GM18907 (cell line): Measurements from ENCODE around the gene ARRB1.
"Not testable (repeated sequence)": the region's sequence is repeated elsewhere in the genome, so short reads cannot be mapped to it uniquely, and the experiment has no call there.

Source experiments
- ATAC-seq: cut with Tn5 transposase; IDR thresholded peaks from one replicate; pipeline ENCODE4 v1.9.1; 2021; ENCODE audit warnings: mild to moderate bottlenecking, moderate library complexity; ENCODE audit not compliant: unreplicated experiment

Gene ARRB1

DNA sequence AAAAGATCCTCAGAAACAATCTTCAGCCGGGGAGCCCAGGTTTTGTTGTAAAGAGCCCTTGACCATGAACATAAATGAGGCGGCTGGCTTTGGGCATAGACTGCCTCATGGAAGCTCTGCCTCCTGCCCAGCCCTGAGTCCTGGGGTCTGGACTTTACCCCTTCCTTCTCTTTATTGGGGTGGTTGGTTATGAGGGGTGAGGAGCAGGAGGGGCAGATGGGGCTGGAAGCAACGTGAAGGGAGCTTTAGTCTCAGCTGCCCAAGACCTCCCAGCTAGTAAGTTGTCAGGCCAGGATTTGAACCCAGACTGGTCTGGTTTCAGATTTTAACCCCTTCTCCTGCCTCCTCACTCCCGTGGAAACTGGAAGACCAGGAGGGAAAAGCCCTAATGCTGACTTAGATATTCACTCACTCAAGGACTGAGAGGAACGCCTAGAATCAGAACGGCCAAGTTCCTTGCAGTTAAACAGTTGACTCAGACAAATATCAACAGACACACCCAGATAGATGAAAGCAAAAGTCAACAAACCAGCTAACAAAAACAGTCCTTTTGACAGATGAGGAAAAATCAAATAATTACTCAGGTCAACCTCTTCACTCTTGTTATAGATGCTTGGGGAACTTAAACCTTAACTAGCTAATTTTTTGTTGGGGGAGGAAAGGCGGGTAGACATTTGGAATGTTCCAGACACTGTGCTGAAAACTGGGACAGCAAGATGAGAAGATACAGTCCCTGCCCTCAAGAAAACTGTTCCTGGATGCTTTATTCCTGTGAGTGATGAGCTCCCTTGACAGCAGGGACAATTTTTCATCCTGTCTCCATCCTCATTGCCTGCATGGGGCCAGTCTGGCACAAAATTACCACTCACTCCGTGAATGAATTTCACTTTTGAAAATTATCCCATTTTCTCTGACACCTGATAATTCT lies 20.8 kb upstream of the ARRB1 start:
- ATAC-seq: no peak

DNA sequence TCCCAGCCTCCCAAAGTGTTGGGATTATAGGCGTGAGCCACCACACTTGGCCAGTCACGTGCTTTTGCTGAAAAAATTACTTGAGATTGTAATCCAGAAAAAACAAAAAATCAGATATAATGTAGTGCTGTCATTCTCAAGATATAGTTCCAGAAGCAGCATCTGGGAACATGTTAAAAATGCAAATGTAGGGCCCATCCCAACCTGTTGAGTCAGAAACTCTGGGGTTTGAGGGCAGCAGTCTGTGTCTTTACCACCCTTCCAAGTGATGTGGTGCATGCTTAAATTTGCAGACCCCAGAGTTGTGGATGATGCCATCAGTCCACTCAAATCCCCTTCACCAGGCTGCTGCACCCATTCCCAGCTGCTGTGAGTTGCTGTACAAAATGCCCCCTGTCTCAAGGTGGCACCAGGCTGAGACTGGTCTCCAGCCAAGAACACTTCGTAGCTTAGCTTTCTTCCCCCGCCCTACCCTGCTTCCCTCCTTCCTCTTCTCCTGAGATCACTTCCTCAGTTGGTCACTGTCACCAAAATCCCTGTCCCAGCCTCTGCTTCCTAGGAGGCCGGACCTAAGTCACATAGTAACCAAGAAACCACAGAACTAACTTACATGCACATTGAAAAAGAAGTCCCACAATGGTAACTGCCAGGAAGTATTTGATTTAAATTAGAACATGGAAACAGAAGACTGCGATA lies 18.2 kb upstream of the ARRB1 start:
- ATAC-seq: no peak

DNA sequence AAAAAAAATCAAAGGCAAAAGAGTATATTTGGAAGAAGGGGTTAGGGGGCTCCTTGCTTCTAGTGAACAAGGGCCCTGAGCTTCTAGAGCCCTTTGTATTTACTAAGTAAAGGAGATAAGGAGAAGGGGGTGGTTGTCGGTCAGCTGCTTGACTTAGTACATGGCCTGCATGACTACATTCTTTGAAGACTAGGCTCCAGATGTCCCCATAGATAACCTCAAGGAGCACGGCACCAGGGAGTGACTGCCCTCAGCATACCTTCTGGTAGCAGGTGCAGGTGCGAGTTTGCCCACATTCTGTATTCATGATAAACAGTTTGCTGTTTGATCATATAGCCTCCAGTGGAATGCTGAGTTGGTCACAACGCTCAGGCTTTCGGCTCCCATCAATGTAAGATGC lies 15.4 kb upstream of the ARRB1 start:
- ATAC-seq: not testable (repeated sequence)

DNA sequence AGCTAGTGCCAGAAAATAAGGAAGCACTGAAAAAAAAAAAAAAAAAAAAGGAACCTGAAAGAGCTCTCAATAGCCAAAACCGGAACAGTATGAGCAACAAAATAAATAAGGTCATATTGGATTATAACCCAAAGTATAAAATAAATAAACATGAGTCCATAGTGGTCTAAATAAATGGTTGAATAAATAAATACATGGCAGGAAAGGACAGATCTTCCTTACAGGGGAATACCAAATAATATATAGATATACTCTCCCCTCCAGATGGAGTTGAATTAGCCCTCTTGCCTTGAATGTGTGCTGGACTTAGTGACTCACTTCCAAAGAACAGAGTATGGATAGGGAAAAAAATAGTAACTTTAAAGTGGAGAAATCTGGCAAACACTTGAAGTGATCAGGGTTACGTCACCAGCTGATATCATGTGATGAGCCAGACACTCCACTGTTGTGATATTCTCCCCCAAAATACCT lies 14.3 kb upstream of the ARRB1 start:
- no peak for ATAC-seq

DNA sequence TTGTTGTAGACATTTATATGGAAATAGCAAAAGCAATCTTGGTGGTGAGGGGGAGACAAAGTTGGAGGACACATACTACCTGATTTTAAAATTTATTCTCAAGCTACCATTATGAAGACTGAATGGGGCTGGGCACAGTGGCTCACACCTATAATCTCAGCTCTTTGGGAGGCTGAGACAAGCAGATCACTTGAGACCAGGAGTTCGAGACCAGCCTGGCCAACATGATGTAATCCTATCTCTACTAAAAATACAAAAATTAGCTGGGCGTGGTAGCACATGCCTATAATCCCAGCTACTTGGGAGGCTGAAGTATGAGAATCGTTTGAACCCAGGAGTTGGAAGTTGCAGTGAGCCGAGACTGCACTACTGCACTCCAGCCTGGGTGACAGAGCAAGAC lies 10.8 kb upstream of the ARRB1 start:
- not testable (repeated sequence) for ATAC-seq

DNA sequence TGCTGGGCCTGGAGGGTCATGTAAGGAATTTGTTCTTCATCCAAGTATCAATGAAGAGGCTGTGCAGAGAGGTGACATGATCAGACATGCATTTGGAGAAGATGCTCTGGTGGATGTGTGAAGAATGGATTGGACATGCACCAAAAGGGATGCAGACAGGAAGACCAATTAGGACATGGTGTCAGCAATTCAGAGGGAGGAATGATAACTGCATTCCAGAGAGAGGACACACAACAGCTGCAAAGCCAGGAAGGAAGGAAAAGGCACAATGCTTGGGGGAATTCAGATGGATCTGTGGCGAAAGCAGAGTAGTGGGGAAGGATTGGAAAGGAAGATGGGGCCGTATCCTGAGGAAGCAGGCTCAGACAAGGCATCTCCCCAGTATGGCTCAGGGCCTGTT lies 5.2 kb upstream of the ARRB1 start:
- no peak for ATAC-seq

DNA sequence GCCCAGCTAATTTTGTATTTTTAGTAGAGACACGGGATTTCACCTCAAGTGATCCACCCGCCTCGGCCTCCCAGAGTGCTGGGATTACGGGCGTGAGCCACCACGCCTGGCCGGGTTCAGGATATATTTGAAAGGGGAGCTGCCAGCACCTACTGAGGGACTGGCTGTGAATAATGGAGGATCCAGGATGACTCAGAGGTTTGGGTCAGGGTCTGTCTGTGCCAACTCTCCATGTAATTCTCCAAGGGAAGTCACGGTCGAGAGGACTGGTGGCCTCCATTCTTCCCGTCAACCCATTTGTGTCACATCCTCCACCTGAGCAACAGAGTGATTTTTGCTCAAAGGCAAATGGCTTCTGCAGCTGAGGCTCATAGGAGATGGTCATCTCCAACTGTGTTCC lies 3.6 kb upstream of the ARRB1 start:
- no peak for ATAC-seq

DNA sequence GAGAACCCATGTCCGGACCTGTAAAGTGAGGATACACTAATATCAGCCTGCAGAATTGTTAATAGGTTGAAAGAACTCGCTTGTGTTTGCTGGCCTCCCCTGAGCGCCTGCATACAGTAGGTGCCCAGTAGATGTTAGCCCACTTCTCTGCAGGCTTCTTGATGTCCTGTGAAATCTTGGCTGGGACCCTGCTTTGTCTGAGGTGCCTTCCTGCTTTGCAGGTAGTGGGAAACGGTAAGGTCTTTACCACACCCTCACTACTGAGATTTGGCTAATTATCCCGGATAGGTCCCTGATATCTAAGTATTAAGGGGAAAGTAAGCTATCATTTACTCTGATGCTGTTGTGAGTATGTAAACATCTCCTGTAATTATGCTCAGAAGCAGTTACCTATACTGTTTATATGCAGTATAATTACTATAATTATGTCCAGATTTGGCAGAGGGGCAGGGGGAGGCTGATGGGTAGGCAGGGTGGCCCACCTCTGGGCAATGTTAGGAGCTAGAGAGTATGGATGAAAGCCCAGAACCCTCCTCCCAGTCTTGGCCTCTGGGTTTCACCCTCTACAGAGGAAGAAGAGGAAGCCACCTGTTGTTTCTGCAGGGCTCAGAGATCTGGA lies 1.2 kb upstream of the ARRB1 start:
- ATAC-seq: no peak

DNA sequence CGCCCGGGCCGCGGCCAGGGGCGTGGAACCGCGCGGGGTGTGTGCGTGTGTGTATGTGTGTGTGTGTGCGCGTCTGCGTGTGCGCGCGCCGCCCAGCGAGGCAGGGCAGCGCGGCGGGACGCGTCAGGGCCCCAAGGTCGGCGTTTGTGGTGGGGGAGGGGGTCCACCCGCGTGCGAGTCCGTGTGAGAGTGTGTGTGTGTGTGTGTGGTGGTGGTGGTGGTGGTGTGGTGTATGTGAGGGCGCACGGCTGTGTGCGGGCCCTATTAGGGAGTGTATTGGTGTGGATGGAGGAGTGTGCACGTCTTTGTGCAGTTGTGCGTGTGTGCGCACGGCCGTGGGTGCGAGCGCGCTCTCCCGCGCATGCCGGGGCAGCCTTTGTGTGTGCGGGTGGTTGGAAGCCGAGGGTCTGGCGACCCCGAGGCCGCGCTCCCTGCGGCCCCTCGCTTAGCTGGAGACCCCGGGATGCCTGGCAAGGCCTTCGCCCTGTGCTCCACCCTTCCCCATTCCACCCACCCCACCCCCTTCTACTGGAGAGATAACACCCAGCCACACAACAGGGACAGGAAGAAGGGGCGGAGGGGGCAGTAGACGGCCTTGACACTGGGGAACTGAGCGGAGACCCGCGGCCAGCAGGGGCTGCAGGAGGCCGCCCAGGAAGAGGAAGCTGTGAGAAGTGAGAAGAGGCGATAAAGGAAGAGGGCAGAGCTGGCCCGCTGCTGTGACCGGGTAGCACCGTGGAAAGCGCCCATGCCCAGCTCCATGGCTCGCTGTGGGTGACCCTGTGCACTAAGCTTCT lies 528 bp upstream of the ARRB1 start:
- no peak for ATAC-seq

DNA sequence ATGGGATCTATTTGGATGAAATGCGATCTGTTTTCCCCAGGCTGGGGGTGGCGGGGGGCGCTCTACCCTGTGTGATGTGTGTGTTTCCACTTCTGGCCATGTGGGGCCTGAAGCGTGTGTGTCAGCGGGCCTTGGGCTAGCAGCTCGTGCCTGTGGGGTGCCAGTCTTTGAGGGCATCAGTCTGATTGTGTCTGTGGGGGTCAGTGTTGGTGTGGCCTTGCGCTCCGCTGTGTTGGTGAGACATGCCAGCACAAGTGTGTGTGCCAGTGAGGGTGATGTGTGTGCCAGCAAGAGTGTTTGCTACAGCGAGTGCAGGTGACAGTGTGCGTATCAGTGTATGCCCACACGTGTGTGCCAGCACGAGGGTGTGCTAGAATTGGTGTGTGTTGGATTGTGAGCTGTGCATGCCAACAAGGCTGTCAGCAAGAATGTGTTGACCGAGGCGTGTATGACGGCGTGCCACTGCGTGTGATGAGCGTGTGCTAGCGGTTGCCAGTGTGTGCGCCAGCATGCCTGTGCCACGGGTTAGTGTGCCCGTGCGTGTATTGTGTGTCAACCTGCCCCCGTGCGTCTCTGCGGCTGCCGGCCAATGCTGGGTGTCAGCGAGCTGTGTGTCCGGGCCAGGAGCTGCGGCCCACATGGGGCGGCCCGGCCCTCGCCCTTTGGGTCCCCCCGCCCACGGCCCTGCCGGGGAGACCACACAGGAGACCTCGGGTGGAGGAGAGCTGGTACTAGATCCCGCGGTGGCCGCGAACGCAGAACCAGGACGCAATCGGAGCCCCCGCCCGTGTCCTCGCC lies 519 bp downstream of the ARRB1 start:
- no peak for ATAC-seq

DNA sequence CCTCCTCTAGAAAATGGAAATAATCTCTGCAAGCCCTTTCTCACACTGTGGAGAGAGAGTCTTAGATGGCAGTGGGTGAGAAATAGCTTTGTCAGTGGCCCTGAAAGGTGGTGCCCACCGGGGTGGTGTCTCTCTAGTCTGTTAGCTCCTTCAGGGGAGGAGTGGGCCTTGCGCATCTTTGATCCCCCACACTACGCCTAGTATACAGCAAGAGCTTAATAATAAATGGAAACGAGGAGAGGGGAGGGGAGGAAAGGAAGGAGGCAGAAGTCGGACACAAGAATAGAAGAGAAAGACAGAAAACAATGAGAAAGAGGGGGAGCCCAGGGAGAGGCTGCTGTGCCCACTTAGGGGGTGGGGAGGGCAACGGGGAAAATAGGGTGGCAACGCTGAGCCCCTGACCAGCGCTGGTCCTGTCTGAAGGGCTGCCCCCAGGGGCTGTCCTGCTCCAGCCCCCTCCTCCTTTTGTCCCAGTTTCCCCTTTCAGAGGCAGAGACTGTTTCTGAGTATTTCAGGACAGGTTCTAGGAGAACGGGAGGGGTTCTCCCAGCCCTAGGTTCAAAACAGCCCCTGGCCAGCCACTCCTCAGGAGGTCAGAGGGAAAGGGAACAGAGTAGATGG lies 1.2 kb downstream of the ARRB1 start:
- no peak for ATAC-seq

DNA sequence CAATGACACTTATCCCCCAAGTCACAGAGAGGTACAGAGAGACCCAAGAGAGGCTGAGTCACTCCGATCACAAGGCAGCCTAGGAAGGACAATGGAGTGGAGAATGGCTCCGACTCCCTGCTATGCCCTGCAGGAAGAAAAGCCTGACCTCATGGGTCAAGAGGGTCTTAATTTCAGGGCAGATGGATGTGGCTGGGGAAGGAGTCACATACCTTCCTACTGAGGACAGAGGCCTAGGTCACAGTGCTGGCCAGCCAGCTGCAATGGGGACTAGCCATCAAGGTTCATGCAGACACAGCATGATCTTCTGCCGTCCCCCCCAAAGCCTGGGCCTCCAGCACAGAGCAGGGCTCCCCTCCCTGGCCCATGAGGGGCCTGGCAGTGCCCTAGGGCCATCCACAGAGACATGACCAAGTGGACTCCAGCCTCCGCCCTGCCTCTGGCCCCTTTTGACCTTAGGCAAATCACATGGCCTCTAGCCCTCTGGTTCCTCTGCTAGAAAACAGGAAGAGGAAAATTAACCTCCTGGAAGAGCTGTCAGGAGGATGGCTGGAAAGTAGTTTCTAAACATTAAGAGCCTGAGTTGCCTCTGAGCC lies 1.8 kb downstream of the ARRB1 start:
- no peak for ATAC-seq

DNA sequence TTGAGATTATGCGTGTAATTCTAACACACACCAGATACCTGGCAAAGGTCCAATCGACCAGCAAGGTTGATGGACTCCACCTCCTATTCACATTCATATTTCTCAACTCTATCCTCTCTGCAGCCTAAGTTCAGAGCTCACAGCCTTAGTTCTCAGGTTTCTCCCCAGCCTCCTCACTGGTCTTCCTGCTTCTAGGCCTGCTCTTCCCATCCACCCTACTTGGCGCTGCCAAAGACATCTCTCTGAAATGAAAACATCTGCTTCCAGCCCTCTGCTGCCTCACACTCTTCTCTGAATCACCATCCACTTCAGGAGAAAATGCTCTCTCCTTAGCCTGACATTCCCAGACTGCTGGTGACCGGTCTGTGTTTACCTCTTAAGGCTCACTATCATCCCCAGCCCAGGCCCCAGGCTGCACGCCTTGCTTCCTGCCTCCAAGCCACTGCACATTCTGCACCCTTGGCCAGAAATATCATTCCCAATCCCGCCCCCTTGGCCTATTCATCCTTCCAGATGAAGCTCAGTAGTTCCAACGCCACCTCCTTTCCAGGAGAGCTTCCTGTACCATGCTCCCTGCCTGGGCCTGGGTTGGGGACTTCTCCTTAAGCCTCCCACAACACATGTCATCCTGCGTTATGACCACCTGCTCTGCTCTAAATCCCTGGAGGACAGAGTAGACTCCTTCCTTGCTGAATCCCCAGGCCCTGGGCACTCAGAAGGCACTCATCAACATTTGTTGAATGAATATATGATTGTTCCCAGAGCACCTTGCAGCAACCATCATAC lies 3.5 kb downstream of the ARRB1 start:
- ATAC-seq: no peak

DNA sequence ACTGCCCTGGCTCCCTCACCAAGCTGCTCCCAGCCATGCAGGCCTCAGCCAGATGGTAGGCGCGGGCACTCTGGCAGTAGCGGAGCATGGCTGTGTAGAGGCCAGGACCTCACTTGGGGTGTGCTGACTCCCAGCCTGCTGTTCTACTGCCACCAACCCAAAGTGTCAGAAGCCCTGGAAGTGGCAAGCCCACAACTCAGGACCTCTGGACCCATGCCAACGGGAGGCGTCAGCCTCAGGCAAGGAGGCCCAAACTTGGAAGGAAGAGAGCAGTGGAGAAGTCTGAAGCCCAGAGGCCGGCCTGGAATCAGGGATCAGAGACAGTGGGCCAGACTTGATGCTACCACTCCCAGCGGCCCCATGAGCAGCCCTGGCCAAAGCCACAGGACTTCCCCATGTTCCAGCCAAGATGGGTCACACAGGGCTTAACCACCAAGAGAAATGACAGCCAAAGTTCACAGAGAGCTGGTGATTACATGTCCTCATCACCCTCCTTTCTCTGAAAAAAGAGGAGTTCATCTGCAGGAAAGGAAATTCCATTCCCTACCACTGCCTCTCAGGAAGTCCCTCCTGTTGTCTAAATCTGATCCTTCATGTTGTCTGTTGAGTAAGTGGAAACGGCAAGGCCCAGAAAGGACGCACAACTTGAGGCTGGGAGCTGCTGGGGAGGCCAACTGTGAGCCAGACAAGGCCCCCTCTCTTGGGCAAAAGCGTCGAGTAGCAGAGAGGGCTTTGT lies 4.4 kb downstream of the ARRB1 start:
- ATAC-seq: no peak

DNA sequence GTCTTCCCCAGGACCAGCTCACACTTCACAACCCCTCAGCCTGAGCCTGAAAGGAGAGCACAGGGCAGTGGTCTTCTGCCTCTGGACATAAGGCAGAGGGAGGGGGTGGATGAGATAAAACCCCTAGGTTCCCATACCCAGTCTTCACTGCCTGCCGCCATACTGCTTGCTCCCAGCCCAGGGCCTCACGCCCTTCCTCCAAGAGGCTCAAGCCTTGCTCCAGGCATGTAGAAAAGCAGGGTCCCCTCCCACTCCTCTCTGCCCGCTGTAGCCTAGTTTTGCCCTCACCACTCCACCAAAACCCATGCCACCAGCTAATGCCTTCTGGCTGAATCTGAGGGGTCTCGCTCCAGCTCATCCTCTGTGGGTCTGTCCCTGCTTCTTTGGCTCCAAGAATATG lies 5.2 kb downstream of the ARRB1 start:
- no peak for ATAC-seq

DNA sequence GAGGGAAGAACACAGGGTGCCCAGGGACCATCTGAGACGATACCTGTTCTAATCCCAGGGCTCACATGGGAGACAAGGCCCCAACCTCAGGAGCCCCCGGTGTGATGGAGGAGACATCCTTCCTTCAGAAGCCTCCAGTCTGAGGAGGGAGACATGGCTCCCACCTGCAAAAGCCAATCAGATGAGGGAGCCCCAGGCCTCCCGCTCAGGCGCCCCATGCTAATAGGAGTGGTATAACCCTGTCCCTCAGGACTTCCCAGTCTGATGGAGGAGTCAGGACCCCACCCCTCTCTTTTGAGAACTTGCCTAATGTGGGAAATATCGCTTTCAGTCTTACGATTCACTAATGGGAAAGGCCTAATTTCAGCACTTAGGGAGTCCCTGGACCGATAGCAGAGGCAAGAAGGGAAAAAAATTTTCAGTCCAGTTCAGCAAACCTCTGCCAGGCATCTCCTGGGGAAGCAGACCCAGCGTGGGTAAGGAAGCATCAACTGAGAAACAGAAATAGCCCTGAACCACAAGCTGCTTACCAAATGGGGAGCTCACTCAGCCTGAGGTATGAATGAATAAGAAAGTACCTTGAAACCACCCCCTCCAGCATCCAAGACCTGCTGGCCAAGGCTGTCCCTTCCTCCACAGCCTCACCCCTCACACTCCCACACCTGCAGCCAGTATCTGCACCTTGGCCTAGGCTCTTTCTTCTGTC lies 5.9 kb downstream of the ARRB1 start:
- ATAC-seq: no peak

DNA sequence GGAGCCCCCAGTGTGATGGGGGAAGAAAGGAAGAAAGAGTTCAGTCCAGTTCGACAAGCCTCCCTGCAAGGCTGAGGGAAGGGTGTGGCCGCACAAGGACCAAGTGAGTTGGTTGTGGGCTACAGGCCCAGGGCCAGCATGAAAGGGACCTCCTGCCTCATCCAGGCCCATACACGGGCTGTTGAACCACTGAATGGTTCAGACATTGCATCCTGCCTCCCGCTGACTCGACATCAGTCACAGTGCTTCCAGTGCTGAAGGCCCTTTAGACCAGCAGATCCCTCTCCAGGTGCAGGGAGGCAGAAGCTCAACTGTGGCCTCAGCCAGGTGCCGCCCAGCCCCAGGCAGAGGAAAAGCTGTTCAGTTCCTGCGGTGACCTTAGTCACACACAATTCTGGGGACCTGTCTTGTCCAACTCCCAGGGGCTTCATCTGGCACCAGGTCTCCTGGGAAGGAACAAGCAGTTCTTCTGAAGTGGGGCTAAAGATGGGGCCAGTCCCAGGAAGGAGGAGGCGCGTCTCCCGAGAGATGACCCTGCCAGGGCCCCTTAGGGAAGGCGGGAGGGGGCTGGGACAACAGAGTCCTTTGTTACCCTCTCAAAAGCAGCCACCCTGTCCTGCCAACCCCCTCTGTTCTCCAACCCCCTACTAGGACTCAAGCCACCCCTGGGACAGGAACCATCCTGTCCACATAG lies 6.6 kb downstream of the ARRB1 start:
- ATAC-seq: no peak
